ENCODE measurements around the gene TRIM14. TPM values are rescaled to one million over a fixed set of nuclear protein-coding genes. Genes with fewer than 3 reads are reported as not detected.

TRIM14 gene
- total and polyA plus RNA-seq, 10 of the 15 experiments (the other 5 are each of a cell fraction or from before 2014, with no cell fraction given) = 8.6 to 53.3 (median 35.7) TPM

DNA sequence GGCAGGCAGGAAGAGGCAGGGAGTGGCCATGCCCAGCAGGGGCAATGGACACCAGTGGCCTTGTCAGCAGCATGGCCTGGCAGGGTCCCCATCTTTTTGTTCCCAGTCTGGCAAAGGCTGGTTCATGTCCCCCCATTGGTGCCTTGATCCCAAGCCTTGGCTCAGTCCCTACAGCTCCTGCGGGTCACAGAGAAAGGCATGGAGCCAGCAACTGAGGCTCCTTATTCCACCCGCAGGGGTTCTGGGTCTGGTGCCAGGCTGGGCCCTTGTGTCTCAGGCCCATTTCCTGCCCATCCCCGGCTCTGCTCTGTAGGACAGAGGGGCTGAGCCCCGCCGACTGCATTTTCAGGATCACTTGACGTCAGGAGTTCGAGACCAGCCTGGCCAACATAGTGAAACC is 14.0 kb downstream of the TRIM14 start:
- Histone ChIP-seq H3K27ac (ENCODE audit: control insufficient read depth, insufficient read depth) (peak overlapping the region; percentile 85), H3K79me2 (ENCODE audit: control insufficient read depth, insufficient read depth, low read length) (peaks cover 48% of the 10 kb centered on the region), H3K4me3 (no peak overlapping the region), H2AFZ (ENCODE audit: control insufficient read depth, low read depth, low read length) (no peak overlapping the region; the same call in 1 of the 2 replicates), H3K9me3 (replicated peaks; ENCODE audit: control insufficient read depth, insufficient read depth, low read length) (no peaks in the 10 kb centered on the region), H3K4me1 (ENCODE audit: control insufficient read depth, insufficient read depth, low read length) (peaks cover 88% of the 10 kb centered on the region), H3K4me2 (ENCODE audit: control insufficient read depth, insufficient read depth) (peak overlapping the region; percentile 26), H3K9ac (ENCODE audit: control insufficient read depth, insufficient read depth, low read length) (peak overlapping the region; percentile 11), H3K36me3 (ENCODE audit: control insufficient read depth in 2 of 2, insufficient read depth in 2 of 2, low read length in 1 of 2) (peaks cover 2 to 7% of the 10 kb centered on the region in 2 experiments; a peak in 2 of 4 replicates), H3K27me3 (replicated peaks in 1 of 2; ENCODE audit: control insufficient read depth in 2 of 2, insufficient read depth in 2 of 2, low read length in 1 of 2) (no peaks in the 10 kb centered on the region), H4K20me1 (ENCODE audit: control insufficient read depth, insufficient read depth) (no peaks in the 10 kb centered on the region)
- ChIA-PET RAD21 (ENCODE audit: unreplicated experiment) (interaction anchor here (2.4 kb wide), 1 partner anchor 14 kb away, joined by 20 read pairs; the partner anchor contains the start of gene TRIM14), CTCF (interaction anchor here (0.7 to 1.8 kb wide), 8 partner anchors 11 to 100 kb away, joined by 3 to 16 read pairs (median 4); partner anchors contain the start of gene TRIM14), POLR2A (interaction anchor here (1.6 to 3.0 kb wide), 3 partner anchors 13 to 60 kb away, joined by 4 to 17 read pairs (median 11); partner anchors contain the start of genes NANS and TRIM14), SMC1A (ENCODE audit: uncharacterized antibody, unreplicated experiment) (interaction anchor here (1.0 to 2.2 kb wide), 7 partner anchors 8 to 158 kb away, joined by 3 to 14 read pairs (median 6); partner anchors contain the start of gene TRIM14)
- FAIRE-seq = no peak
- in situ Hi-C loops (cut with MboI) = no loop called here
- no peak for ATAC-seq
- 91% methylated on average over 7 of the region's 7 CpGs for WGBS (ENCODE audit: insufficient coverage, insufficient replicate concordance, low lambda C conversion rate, missing lambda C conversion rate)
- no TSS peak for BruUV-seq (replicated peaks)
- no peak for DNase-seq (ENCODE audit: low read depth, low spot score)
- intact Hi-C loops (cut with micrococcal nuclease; ENCODE audit: unreplicated experiment) = no loop called here
- TF ChIP-seq RUNX3 (IDR thresholded peaks at IDR 0.05; ENCODE audit: low read length) = no peak
- TF ChIP-seq, protein P1, sequence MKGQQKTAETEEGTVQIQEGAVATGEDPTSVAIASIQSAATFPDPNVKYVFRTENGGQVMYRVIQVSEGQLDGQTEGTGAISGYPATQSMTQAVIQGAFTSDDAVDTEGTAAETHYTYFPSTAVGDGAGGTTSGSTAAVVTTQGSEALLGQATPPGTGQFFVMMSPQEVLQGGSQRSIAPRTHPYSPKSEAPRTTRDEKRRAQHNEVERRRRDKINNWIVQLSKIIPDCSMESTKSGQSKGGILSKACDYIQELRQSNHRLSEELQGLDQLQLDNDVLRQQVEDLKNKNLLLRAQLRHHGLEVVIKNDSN (IDR thresholded peaks at IDR 0.05; ENCODE audit: borderline replicate concordance, extremely low read length, insufficient read depth, low read depth, low read length) = no peak

DNA sequence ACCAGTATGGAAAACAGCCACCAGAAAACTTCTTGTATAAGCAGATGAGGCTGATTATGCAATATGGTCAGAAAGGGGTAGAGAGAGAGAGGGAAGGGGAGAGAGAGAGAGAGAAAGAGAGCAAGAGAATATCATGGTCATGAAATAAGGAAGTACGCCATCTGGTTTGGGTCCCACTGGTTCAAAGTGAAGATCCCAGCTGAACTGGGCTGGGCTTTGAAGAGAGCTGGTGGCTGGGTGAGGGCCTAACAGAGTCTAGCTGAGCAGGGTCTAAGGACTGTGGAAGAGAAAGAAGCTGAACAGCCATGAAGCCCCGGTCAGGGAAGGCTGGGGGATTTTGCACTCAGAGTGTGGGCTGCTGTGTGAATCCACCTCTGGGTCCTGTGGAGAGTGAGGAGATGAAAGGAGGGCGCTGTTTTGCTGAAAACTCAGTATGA is 14.6 kb downstream of the TRIM14 start:
- ChIA-PET CTCF (interaction anchor here (0.7 to 1.8 kb wide), 6 partner anchors 14 to 101 kb away, joined by 3 to 16 read pairs (median 4); partner anchors contain the start of gene TRIM14), POLR2A (interaction anchor here (1.3 to 3.0 kb wide), 4 partner anchors 14 to 151 kb away, joined by 3 to 17 read pairs (median 8); partner anchors contain the start of genes NANS, TBC1D2 and TRIM14), RAD21 (ENCODE audit: unreplicated experiment) (interaction anchor here (0.7 to 2.4 kb wide), 5 partner anchors 9 to 152 kb away, joined by 3 to 20 read pairs (median 4); partner anchors contain the start of genes NANS and TRIM14), SMC1A (ENCODE audit: uncharacterized antibody, unreplicated experiment) (interaction anchor here (0.7 to 2.2 kb wide), 9 partner anchors 9 to 158 kb away, joined by 3 to 12 read pairs (median 4); partner anchors contain the start of gene TRIM14)
- BruUV-seq (replicated peaks) = no TSS peak
- peak overlapping the region; percentile 26 for H3K4me2 ChIP-seq (ENCODE audit: control insufficient read depth, insufficient read depth)
- peak overlapping the region; percentile 85 for H3K27ac ChIP-seq (ENCODE audit: control insufficient read depth, insufficient read depth)
- ATAC-seq = peak; percentile 31
- intact Hi-C loops (cut with micrococcal nuclease; ENCODE audit: unreplicated experiment) (loop anchor here (5.0 kb wide), 1 partner anchor 67 kb away; no protein-coding TSS in a partner anchor), in situ Hi-C loops (cut with MboI) (no loop called here)
- FAIRE-seq = peak; percentile 38
- no peak overlapping the region for H3K4me3 ChIP-seq
- H3K9me3 ChIP-seq (replicated peaks; ENCODE audit: control insufficient read depth, insufficient read depth, low read length) = no peaks in the 10 kb centered on the region
- no peaks in the 10 kb centered on the region for H3K27me3 ChIP-seq (replicated peaks in 1 of 2; ENCODE audit: control insufficient read depth in 2 of 2, insufficient read depth in 2 of 2, low read length in 1 of 2)
- no peaks in the 10 kb centered on the region for H4K20me1 ChIP-seq (ENCODE audit: control insufficient read depth, insufficient read depth)
- peaks cover 53% of the 10 kb centered on the region for H3K79me2 ChIP-seq (ENCODE audit: control insufficient read depth, insufficient read depth, low read length)
- no peak for DNase-seq (ENCODE audit: low read depth, low spot score)
- H3K36me3 ChIP-seq (ENCODE audit: control insufficient read depth in 2 of 2, insufficient read depth in 2 of 2, low read length in 1 of 2) = peaks cover 2 to 9% of the 10 kb centered on the region in 2 experiments; a peak in 3 of 4 replicates
- H3K9ac ChIP-seq (ENCODE audit: control insufficient read depth, insufficient read depth, low read length) = peak overlapping the region; percentile 31
- peaks cover 88% of the 10 kb centered on the region for H3K4me1 ChIP-seq (ENCODE audit: control insufficient read depth, insufficient read depth, low read length)
- H2AFZ ChIP-seq (ENCODE audit: control insufficient read depth, low read depth, low read length) = peak overlapping the region; percentile 0
- 13% methylated on average over 3 of the region's 3 CpGs for WGBS (ENCODE audit: insufficient coverage, insufficient replicate concordance, low lambda C conversion rate, missing lambda C conversion rate)
- TF ChIP-seq, protein P2, sequence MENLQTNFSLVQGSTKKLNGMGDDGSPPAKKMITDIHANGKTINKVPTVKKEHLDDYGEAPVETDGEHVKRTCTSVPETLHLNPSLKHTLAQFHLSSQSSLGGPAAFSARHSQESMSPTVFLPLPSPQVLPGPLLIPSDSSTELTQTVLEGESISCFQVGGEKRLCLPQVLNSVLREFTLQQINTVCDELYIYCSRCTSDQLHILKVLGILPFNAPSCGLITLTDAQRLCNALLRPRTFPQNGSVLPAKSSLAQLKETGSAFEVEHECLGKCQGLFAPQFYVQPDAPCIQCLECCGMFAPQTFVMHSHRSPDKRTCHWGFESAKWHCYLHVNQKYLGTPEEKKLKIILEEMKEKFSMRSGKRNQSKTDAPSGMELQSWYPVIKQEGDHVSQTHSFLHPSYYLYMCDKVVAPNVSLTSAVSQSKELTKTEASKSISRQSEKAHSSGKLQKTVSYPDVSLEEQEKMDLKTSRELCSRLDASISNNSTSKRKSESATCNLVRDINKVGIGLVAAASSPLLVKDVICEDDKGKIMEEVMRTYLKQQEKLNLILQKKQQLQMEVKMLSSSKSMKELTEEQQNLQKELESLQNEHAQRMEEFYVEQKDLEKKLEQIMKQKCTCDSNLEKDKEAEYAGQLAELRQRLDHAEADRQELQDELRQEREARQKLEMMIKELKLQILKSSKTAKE (IDR thresholded peaks at IDR 0.05; ENCODE audit: low read depth, poor library complexity, severe bottlenecking) = no peak
- TF ChIP-seq SMC3 (IDR thresholded peaks at IDR 0.05; ENCODE audit: borderline replicate concordance, low read length) = 0 out of 2 replicates have a peak, but pooled peaks have one; percentile 5
- TF ChIP-seq, protein P3, sequence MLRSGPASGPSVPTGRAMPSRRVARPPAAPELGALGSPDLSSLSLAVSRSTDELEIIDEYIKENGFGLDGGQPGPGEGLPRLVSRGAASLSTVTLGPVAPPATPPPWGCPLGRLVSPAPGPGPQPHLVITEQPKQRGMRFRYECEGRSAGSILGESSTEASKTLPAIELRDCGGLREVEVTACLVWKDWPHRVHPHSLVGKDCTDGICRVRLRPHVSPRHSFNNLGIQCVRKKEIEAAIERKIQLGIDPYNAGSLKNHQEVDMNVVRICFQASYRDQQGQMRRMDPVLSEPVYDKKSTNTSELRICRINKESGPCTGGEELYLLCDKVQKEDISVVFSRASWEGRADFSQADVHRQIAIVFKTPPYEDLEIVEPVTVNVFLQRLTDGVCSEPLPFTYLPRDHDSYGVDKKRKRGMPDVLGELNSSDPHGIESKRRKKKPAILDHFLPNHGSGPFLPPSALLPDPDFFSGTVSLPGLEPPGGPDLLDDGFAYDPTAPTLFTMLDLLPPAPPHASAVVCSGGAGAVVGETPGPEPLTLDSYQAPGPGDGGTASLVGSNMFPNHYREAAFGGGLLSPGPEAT (IDR thresholded peaks at IDR 0.05; ENCODE audit: low read depth) = peak; percentile 37; the same call in 1 of the 2 replicates
- TF ChIP-seq, protein P4, sequence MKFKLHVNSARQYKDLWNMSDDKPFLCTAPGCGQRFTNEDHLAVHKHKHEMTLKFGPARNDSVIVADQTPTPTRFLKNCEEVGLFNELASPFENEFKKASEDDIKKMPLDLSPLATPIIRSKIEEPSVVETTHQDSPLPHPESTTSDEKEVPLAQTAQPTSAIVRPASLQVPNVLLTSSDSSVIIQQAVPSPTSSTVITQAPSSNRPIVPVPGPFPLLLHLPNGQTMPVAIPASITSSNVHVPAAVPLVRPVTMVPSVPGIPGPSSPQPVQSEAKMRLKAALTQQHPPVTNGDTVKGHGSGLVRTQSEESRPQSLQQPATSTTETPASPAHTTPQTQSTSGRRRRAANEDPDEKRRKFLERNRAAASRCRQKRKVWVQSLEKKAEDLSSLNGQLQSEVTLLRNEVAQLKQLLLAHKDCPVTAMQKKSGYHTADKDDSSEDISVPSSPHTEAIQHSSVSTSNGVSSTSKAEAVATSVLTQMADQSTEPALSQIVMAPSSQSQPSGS (IDR thresholded peaks at IDR 0.05; ENCODE audit: low read length) = peak; percentile 70
- peak; percentile 39; the same call in 1 of the 2 replicates for TF ChIP-seq SPI1 (IDR thresholded peaks at IDR 0.05; ENCODE audit: borderline replicate concordance, insufficient read depth, low read depth, low read length)
- TF ChIP-seq POLR2A (IDR thresholded peaks at IDR 0.05; ENCODE audit: low read depth, low read length) = 0 out of 2 replicates have a peak, but pooled peaks have one; percentile 35
